ENCODE data around the gene RPS6KC1.

- TF ChIP-seq TARDBP (IDR thresholded peaks at IDR 0.05) (no peak), BHLHE40 (IDR thresholded peaks at IDR 0.05; ENCODE audit: borderline replicate concordance) (no peak), NFRKB (IDR thresholded peaks at IDR 0.05) (no peak)
Measured at GRCh38 chr1:213159376-213159775, 108.3 kb downstream of the RPS6KC1 start.

All from HEK293T (cell line).